GM12801 (cell line): ENCODE data around the gene GPD1L.

Experiments
- CTCF ChIP-seq: IDR thresholded peaks from one replicate; pipeline ENCODE4 v1.5.1; 2011; ENCODE audit warnings: control low read depth; ENCODE audit not compliant: insufficient read length; ENCODE audit errors: extremely low read depth

Gene GPD1L

GRCh38 chr3:32186876-32187275, 80.5 kb downstream of the GPD1L start:
- no peak for TF ChIP-seq CTCF

GRCh38 chr3:32189693-32190092, 83.3 kb downstream of the GPD1L start:
- TF ChIP-seq CTCF: no peak

GRCh38 chr3:32193101-32193500, 86.7 kb downstream of the GPD1L start:
- TF ChIP-seq CTCF: no peak

DNA sequence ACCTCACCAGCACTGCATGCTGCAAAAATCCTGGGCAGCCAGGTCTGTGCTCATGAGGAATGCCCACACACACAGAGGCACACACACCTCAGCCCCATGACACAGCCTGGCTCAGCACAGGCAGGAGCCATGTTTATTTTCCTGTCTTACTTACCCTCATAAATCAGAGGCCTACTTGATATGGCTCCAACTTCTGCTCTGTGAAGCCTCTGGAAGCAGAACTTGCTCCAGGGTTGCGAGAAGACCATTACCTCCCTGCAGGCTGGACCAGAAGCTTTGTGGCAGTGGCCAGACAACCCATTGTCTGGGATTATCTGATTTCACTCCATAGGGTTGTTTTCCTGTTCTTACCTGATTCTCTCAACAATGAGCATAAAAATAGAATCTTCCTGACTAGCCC, 88.2 kb downstream of the GPD1L start:
- no peak for TF ChIP-seq CTCF

GRCh38 chr3:32195995-32196540, 89.6 kb downstream of the GPD1L start:
- no peak for TF ChIP-seq CTCF

DNA sequence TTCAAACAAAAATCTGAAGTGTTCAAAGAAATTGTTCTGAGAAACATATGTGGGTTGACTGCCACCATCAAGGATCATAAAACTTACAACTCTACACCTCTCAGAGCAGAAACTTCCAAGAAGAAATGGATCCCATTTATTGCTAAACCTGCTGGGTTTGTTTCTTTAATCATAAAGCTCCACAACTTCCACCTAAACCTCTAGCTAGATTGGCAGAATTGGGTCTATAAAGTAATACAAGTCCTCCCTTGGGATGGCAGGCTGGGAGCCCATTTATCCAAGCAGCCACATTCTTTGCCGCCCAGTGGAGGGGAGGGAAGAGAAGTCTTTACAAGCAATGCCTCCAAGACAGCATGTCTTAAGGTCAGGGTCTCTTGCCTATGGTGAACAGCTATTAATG, 91.6 kb downstream of the GPD1L start:
- no peak for TF ChIP-seq CTCF

GRCh38 chr3:32198714-32199113, 92.3 kb downstream of the GPD1L start:
- no peak for TF ChIP-seq CTCF

DNA sequence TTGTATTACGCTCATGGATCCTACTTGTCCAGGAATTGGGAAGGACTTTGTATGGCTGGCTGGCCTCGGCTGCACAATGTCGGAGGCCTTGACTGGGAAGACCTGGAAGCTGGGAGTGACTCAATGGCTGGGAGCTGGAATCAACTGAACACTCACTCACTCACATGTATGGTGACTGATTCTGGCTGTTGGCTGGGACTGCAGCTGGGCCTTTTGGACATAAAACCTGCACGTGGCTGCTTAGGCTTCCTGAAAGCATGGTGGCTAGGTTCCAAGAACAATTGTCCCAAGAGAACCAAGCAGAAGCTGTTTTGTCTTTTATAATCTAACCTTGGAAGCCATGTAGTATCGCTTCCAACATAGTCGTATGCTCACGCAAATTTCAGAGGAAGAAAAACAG, 94.1 kb downstream of the GPD1L start:
- TF ChIP-seq CTCF: no peak
